HG03575 (cell line): ENCODE data around the gene ANKRD6.
"Not testable (repeated sequence)": the region's sequence is repeated elsewhere in the genome, so short reads cannot be mapped to it uniquely, and the experiment has no call there.

ENCODE experiments used
- ATAC-seq: cut with Tn5 transposase; IDR thresholded peaks from one replicate; pipeline ENCODE4 v1.9.1; 2021; ENCODE audit not compliant: unreplicated experiment, insufficient number of reproducible peaks, low FRiP score; ENCODE audit errors: extremely low read depth

The ANKRD6 gene

GRCh38 chr6:89432875-89433251 is at the start of gene ANKRD6:
TSS of gene ANKRD6 (plus strand) at chr6:89433152. CDS start at chr6:89566977, 133,825 bp downstream.
- no peak for ATAC-seq

- no peak for ATAC-seq
Observed at GRCh38 chr6:89385156-89385667, 47.7 kb upstream of the ANKRD6 start.

- ATAC-seq: no peak
Observed at GRCh38 chr6:89385846-89386245, 47.1 kb upstream of the ANKRD6 start.

GRCh38 chr6:89386917-89387491 is 45.9 kb upstream of the ANKRD6 start:
- no peak for ATAC-seq

- ATAC-seq: peak; percentile 89
Observed at GRCh38 chr6:89387516-89388201, 45.3 kb upstream of the ANKRD6 start.

DNA sequence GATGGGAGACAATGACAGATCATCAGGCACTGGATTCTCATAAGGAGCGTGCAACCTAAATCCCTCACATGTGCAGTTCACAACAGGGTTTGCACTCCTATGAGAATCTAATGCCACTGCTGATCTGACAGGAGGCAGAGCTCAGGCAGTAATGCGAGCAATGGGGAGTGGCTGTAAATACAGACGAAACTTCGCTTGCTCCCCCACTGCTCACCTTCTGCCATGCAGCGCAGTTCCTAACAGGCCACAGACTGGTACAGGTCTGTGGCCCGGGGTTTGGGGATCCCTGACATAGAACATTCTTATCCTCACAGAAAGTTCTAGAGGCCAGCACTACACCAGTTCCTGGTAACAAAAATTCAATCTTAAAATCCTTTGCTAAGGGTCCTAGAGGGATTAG is 44.1 kb upstream of the ANKRD6 start:
- ATAC-seq: no peak

GRCh38 chr6:89392823-89393222 is 40.1 kb upstream of the ANKRD6 start:
- ATAC-seq: no peak

- ATAC-seq: no peak
Observed at GRCh38 chr6:89393659-89394058, 39.3 kb upstream of the ANKRD6 start.

DNA sequence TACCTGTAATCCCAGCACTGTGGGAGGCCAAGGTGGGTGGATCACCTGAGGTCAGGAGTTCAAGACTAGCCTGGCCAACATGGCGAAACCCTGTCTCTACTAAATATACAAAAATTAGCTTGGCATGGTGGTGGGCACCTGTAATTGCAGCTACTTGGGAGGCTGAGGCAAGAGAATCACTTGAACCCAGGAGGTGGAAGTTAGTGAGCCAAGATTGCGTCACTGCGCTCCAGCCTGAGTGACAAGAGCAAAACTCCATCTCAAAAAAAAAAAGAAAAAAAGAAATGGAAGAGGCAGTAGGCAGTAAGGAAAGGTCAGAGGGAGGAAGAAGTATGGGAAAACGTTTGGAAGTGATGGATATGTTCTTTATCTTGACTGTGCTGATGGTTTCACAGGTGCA is 35.1 kb upstream of the ANKRD6 start:
- not testable (repeated sequence) for ATAC-seq

DNA sequence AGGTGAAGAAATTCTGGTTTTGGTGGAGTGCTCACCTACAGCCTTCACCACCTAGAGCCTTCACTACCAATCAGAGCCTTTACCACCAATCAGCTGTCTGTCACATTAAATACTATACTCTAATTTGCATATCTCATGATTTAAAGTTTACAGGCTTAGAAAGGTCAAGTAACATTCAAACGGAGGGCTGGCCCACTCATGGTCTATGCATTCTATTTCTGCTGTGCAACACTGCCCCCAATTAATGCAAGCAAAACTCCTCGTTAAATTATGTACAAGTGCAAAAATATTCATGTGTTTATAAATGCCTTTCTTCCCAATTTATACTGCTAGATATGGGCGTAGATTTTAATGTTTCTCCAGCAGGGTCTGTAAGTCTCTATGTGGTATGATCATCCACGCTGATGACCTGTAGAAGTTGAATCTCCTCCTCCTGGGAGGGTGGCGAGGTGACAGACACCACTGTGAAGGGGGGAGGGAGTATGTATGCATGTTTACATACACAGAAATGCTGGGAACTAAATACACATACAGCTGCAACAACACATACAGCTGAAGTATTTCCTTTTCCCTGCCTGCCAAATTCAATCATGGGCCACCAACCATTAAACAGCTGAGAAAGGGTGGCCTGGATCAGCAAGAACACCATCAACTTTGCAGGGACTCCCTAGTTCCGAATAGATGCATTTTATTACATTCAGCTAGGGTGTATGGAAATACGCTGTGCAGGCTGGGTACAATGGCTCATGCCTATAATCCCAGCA is 34.0 kb upstream of the ANKRD6 start:
- no peak for ATAC-seq

- no peak for ATAC-seq
Observed at GRCh38 chr6:89400050-89400449, 32.9 kb upstream of the ANKRD6 start.

- ATAC-seq: no peak
Observed at GRCh38 chr6:89400912-89401399, 32.0 kb upstream of the ANKRD6 start.

- no peak for ATAC-seq
Observed at GRCh38 chr6:89402776-89403175, 30.2 kb upstream of the ANKRD6 start.

GRCh38 chr6:89404512-89404911 is 28.4 kb upstream of the ANKRD6 start:
- no peak for ATAC-seq

DNA sequence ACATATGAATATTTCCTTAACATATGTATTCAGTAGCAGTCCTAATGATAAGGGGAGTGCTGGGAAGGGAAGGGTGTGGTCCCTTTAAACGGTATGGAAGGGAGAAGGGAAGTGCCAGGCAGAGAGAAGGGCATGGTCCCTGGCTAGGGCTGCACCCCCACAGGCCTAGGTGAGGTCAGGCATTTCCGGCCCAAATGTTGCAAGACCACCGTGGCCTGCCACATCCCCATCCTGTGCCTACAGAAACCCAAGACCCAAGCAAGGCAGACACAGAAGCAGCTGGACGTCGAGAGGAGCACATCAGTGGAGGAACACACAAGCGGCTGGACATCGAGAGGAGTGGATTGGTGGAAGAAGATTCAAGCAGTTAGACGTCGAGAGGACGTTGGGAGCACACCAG is 26.8 kb upstream of the ANKRD6 start:
- ATAC-seq: no peak

DNA sequence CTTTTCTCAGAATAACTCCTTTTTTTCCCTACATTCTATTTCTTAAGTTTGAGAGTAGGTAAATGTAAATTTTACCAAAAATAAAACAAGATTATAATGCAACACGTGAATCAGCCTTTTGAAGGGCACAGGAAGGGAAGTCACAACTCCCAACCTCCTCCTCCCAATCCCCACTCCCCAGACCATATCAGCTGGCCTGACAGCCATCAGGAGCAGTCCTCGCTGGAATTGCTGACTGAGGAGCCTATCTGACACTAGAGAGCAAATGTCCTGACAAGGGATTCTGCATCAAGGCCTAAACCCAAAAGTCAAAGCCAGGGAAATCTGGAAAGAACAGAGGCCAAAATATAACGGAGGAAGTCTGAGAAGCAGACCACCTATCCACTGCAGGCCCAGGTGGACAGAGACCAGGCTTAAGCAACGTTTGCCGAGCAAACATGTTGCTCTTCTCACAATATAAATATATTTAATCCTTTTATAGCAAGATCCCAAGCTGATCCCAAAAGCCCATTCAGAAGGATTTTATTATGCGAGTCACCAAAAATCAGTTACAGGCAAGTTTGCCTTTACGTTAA is 23.4 kb upstream of the ANKRD6 start:
- ATAC-seq: no peak

GRCh38 chr6:89410231-89410761 is 22.7 kb upstream of the ANKRD6 start:
- ATAC-seq: no peak

- no peak for ATAC-seq
Observed at GRCh38 chr6:89410788-89411144, 22.2 kb upstream of the ANKRD6 start.
